Skeletal muscle cell (primary cell): ENCODE results near the gene HNRNPCL1.
"Not testable (repeated sequence)": the region's sequence is repeated elsewhere in the genome, so short reads cannot be mapped to it uniquely, and the experiment has no call there.

Experiments
- DNase-seq: peaks from one replicate; pipeline ENCODE4 v3.0.0-alpha.2; 2010; ENCODE audit warnings: low read depth
- H3K4me3 ChIP-seq: 2 replicates; pipeline ENCODE4 v1.5.1; 2011; ENCODE audit warnings: low read depth, mild to moderate bottlenecking, control low read depth, low read length, moderate library complexity

HNRNPCL1 gene

DNA sequence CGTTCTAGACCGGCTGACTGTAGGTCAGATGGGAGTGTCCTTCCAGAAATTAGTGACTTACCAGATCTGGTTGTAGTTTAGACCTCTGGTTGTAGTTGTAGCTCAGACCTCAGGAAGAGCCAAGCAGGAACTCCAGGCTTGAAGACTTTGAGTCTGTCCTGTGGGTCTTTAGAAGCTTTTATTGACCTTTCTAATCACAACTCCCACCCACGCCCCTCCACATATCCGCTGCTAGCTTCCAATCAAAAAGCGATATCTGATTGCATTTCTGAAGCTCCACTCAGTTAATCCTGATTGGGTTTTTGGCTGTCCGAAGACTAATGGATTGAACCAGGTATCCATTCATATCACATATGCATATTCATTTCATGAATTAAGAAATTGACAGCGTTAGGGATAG is at the start of gene HNRNPCL1:
HNRNPCL1 (minus strand) TSS at position 101 of the 400 bp plus-strand sequence. CDS start 431 bp downstream, outside the sequence.
- not testable (repeated sequence) for H3K4me3 ChIP-seq, DNase-seq

DNA sequence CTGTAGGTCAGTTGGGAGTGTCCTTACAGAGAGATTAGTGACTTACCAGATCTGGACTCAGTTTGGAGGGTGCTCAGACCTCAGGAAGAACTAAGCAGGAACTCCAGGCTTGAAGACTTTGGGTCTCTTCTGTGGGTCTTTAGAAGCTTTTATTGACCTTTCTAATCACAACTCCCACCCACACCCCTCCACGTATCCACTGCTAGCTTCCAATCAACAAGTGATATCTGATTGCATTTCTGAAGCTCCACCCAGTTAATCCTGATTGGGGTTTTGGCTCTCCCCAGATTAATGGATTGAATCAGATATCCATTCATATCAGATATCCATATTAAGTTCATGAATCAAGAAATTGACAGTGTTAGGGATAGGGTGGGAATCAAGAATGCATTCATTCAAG is 49.6 kb upstream of the HNRNPCL1 start, which contains the start of gene PRAMEF10:
PRAMEF10 (minus strand) TSS at position 101 of the 400 bp plus-strand sequence. CDS start 2,423 bp downstream, outside the sequence.
- DNase-seq, H3K4me3 ChIP-seq: not testable (repeated sequence)

DNA sequence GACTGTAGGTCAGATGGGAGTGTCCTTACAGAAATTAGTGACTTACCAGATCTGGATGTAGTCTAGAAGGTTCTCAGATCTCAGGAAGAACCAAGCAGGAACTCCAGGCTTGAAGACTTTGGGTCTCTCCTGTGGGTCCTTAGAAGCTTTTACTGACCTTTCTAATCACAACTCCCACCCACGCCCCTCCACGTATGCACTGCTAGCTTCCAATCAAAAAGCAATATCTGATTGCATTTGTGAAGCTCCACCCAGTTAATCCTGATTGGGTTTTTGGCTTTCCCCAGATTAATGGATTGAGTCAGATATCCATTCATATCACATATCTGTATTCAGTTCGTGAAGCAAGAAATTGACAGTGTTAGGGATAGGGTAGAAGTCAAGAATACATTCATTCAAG is 37.6 kb upstream of the HNRNPCL1 start, which contains the start of gene PRAMEF4:
PRAMEF4 (minus strand) TSS at position 101 of the 400 bp plus-strand sequence. CDS start 2,807 bp downstream, outside the sequence.
- DNase-seq, H3K4me3 ChIP-seq: not testable (repeated sequence)

DNA sequence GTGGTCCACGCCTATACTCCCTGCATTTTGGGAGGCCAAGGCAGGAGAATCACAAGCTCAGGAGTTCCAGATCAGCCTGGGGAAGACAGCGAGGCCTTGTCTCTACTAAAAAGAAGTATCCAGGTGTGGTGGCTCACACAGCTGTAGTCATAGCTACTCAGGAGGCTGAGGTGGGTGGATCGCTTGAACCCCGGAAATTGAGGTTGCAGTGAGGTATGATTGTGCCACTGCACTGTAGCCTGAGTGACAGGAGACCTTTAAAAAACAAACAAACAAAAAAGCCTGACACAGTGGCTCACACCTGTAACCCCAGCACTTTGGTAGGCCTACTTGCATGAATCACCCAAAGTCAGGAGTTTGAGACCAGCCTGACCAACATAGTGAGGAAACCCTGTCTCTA is 29.9 kb upstream of the HNRNPCL1 start:
- not testable (repeated sequence) for H3K4me3 ChIP-seq, DNase-seq

DNA sequence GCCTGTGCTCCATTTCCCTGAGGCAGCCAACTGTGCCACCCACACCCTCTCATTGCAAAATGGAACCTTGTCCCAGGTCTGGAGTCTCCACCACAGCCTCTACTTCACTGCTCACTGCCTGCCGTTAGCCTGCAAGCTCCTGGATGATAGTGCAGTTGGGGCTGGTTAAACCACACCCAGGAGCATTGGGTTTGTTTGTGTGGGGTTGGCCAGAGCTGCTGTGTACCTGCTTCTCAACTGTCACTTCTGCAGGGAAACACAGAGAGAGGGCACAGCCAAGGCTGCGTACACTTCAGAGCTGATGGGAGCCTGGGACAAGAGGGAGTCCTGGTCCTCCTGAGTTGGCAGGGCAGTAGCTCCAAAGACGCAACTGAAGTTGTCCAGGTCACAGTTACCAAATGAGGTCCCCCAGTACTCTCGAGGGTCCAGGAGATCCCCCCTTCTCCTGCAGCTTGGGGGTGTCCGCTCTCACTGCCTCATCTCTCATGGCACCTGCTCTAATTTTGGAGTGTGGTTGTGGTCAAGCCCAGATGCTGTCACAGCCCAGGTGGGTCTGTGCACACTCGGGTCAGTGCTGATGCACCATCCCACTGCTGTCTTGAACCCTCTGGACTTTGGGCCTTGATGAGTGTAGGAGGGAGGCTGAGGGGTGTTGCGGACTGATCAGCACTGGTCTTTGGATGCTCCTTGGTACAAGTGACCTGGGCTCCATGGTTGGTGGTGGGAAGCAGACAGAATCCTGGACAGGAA is 14.8 kb upstream of the HNRNPCL1 start:
- not testable (repeated sequence) for H3K4me3 ChIP-seq, DNase-seq

DNA sequence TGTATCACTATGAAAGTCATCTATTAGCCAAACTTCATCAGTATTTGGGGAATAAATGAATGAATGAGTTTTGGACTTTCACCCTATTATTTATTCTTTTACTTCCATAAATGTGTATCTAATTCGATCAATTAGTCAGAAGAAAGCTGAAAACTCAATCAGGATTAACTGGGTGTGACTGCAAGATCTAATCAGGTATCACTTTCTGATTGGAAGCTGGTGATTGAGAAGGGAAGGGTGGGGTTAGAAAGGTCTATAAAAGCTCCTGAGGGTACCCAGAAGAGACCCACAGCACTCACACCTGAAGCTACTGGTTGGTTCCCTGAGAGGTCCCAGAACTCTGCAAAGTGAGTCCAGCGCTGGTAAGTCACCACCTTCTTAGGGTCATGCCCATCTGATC is 8.3 kb upstream of the HNRNPCL1 start, which contains the start of gene PRAMEF2:
PRAMEF2 (plus strand) TSS at position 301 of the 400 bp plus-strand sequence. CDS start 1,924 bp downstream, outside the sequence.
- not testable (repeated sequence) for DNase-seq

DNA sequence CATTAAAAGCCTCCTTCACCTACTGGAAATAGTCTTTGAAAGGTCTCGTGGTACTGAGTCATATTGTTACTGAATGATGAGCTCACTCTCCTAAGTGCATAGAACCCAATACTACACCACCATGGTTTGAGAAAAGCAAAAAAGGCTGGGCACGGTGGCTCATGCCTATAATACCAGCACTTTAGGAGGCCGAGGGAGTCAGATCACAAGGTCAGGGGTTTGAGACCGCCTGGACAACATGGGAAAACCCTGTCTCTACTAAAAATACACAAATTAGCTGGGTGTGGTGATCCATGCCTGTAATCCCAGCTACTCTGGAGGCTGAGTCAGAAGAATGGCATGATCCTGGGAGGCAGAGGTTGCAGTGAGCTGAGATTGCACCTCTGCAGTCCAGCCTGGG is 3.3 kb upstream of the HNRNPCL1 start:
- DNase-seq, result no peak

More for the DNA sequence above, 8.3 kb upstream of the HNRNPCL1 start, which contains the start of gene PRAMEF2:
- H3K4me3 ChIP-seq, result not testable (repeated sequence)

DNA sequence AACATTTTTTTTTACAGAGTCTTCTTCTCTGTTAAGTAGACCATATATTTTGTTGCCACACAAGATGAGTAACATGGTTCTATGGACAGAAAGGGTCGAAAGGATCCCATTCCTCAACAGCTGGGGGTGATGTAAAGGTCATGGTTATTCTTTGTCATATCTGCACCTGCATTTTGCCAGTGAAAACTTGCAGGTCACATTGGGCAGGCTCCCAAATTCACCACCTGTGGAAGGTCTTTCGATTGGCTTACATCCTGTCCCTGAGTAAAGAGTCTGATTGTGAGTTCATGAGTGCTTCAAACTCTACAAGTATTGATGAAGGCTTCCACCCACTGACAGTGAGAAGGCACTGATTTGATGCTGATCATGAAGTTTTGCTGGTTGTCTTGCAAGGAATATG is 15.3 kb downstream of the HNRNPCL1 start:
- not testable (repeated sequence) for H3K4me3 ChIP-seq, DNase-seq

More for the DNA sequence above, 3.3 kb upstream of the HNRNPCL1 start:
- no peak overlapping the region for H3K4me3 ChIP-seq

DNA sequence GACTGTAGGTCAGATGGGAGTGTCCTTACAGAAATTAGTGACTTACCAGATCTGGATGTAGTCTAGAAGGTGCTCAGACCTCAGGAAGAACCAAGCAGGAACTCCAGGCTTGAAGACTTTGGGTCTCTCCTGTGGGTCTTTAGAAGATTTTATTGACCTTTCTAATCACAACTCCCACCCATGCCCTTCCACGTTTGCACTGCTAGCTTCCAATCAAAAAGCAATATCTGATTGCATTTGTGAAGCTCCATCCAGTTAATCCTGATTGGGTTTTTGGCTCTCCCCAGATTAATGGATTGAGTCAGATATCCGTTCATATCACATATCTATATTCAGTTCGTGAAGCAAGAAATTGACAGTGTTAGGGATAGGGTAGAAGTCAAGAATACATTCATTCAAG is 17.2 kb downstream of the HNRNPCL1 start, which contains the start of gene PRAMEF11:
PRAMEF11 (minus strand) TSS at position 101 of the 400 bp plus-strand sequence. CDS start 2,621 bp downstream, outside the sequence.
- not testable (repeated sequence) for H3K4me3 ChIP-seq, DNase-seq

DNA sequence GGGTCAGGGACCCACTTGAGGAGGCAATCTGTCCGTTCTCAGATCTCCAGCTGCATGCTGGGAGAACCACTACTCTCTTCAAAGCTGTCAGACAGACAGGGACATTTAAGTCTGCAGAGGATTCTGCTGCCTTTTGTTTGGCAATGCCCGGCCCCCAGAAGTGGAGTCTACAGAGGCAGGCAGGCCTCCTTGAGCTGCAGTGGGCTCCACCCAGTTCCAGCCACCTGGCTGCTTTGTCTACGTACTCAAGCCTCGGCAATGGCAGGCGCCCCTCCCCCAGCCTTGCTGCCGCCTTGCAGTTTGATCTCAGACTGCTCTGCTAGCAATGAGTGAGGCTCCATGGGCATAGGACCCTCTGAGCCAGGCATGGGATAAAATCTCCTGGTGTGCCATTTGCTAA is 29.5 kb downstream of the HNRNPCL1 start:
- not testable (repeated sequence) for DNase-seq

DNA sequence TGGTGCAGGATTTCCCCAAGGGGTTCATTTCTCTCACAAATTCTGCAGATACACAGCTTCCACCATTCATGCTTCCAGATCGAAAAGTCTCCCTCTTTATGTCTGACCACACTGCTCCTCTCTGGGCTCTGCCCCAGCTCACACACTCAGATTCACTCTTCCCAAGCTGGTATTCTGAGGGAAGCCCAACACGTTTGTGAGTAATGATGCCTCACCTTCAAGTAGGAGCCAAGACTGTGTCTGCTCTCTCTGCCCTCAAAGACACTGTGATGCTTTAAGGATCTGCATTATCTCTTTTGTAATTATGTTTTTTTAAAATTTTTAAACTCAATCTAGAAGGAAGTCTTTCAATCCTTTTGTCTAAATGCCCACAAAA is 37.1 kb downstream of the HNRNPCL1 start:
- no peak overlapping the region for H3K4me3 ChIP-seq
- no peak for DNase-seq

More for the DNA sequence above, 29.5 kb downstream of the HNRNPCL1 start:
- not testable (repeated sequence) for H3K4me3 ChIP-seq

DNA sequence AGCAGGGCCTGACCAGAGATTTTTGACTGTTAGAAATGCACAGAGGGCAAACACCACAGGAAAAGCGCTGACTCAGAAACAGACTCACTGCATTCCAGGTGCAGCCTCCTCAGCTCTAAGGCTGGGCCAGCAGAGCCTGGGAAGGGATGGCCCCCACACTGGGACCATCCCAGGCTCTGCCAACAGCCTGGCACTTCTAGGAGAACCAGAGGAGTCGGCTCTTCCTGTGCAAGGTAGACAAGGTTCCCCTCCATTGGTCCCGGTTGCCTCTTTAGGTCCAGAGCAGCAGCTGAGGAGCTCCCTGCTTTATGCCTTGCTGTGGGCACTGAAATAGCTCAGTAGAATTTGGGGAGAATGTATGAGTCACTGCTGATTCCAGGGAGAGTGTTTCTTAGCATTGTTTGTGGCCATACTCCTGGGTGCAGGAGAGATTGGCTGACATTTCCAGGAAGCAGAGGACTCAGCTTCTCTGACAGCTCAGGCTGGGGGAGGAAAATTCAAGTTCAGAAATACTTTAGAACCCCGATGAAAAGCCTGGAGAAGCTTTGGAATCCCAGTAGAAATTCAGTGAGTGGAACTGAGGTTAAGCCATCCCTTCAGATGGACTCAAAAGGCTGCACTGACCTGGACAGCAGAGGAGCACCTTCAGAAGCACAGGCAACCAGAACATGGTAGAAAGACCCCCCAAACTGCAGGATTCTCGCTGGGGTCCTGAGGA is 37.7 kb downstream of the HNRNPCL1 start:
- no peak for DNase-seq
- H3K4me3 ChIP-seq, result no peak overlapping the region

DNA sequence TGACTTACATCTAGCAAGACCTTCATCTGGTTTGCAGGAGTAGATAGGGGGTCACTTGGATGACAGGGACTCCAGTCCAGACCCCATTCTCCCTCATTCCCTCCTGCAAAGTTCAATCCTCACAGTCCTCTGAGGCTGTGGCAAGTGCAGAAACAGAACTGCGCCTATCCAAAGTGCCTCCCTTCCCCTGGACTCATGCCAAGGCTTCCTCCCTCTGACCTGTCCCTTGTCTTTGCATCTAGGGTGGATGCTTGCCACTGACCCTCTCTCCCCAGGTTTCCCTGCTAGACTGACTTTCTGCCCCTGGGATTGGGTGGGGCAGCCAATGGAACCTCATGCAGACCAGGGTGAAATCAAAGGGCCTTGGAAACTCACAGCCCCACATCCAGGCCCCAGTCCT is 38.6 kb downstream of the HNRNPCL1 start:
- no peak for DNase-seq
- no peak overlapping the region for H3K4me3 ChIP-seq

DNA sequence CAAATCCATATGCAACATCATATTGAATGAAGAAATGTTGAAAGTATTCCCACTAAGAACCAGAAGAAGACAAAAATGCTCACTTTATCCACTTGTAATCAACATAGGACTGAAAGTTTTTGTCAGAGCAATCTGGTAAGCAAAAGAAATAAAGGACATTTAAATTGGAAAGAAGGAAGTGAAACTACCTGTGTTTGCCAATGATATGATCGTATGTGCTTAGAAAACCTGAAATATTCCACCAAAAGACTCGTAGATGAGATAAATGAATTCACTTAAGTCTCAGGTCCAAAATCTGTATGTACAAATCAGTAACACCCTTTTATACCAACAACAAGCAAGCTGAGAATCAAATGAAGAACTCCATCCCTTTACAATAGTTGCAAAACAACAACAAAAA is 48.8 kb downstream of the HNRNPCL1 start:
- no peak overlapping the region for H3K4me3 ChIP-seq
- no peak for DNase-seq

DNA sequence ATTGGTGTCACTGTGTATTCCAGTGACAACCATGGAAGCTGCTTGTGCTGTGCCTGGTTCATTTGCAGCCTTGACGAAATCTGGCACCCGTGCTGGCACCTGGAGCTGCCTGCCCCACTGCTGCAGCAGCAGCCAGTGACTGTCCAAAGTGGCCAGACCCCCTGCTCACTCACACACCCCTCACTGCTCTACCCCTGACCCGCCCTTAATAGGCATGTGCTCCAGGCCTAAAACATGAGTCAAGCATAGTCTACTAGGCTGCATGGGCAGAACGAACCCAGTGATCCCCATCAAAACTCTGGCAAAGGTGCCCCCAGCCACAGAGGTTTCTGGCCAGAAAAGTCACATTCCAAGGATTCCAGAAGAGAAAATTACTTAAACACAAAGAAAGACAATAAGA is 49.6 kb downstream of the HNRNPCL1 start:
- no peak for DNase-seq
- H3K4me3 ChIP-seq, result no peak overlapping the region
